HFF-Myc (cell line): ENCODE measurements around the gene FAM234B.

Experiments
- DNase-seq: peaks from one replicate; pipeline ENCODE4 v3.0.0-alpha.2; 2011; ENCODE audit warnings: low read depth; ENCODE audit errors: extremely low read depth
- H3K4me3 ChIP-seq: replicated peaks from 2 replicates; pipeline ENCODE4 v1.5.1; 2011; ENCODE audit warnings: low read depth, mild to moderate bottlenecking, control low read depth, low read length
- CTCF ChIP-seq: IDR thresholded peaks from 2 replicates; pipeline ENCODE4 v1.5.1; 2012; ENCODE audit warnings: mild to moderate bottlenecking, low read depth, low read length, control low read depth; ENCODE audit errors: missing control alignments

Gene FAM234B

GRCh38 chr12:12999271-12999958 lies 44.8 kb upstream of the FAM234B start:
- DNase-seq: no peak
- no peak for TF ChIP-seq CTCF
- peak overlapping the region; percentile 91 for H3K4me3 ChIP-seq

GRCh38 chr12:12999959-13000615 lies 44.1 kb upstream of the FAM234B start, which contains the start of gene HEBP1:
HEBP1 (minus strand) TSS chr12:13000265; CDS start chr12:13000114, 151 bp downstream.
- no peak for TF ChIP-seq CTCF
- DNase-seq: peak; percentile 58
- H3K4me3 ChIP-seq: peak within 1 kb of the TSS; percentile 91

- H3K4me3 ChIP-seq: peak overlapping the region; percentile 91
- no peak for TF ChIP-seq CTCF
- no peak for DNase-seq
Observed at GRCh38 chr12:13000616-13000924, 43.6 kb upstream of the FAM234B start.

GRCh38 chr12:13000925-13001774 lies 43.0 kb upstream of the FAM234B start:
- DNase-seq: no peak
- peak; percentile 7 for TF ChIP-seq CTCF
- H3K4me3 ChIP-seq: peak overlapping the region; percentile 91

- no peak for TF ChIP-seq CTCF
- DNase-seq: no peak
- peak overlapping the region; percentile 91 for H3K4me3 ChIP-seq
Observed at GRCh38 chr12:13001775-13002040, 42.5 kb upstream of the FAM234B start.

GRCh38 chr12:13002301-13003097 lies 41.7 kb upstream of the FAM234B start:
- TF ChIP-seq CTCF: no peak
- no peak overlapping the region for H3K4me3 ChIP-seq
- DNase-seq: no peak
